Trophoblast cell (in vitro differentiated cells and primary cell): ENCODE data around the gene USB1.
A peak's percentile ranks its signal among the peaks of the same experiment; 100 is the strongest.

Experiments
- DNase-seq, 2 donors: peaks; one replicate each; pipeline ENCODE4 v3.0.0-alpha.2; 2016
- H2AFZ ChIP-seq: 2 replicates; pipeline ENCODE4 v1.6.1; 2013; ENCODE audit warnings: low read length, moderate library complexity, mild to moderate bottlenecking; ENCODE audit not compliant: insufficient read depth, poor library complexity
- H2AK5ac ChIP-seq: 2 replicates; pipeline ENCODE4 v1.6.1; 2013; ENCODE audit warnings: mild to moderate bottlenecking, low read length
- H2BK120ac ChIP-seq: 2 replicates; pipeline ENCODE4 v1.6.1; 2013; ENCODE audit warnings: low read length, mild to moderate bottlenecking, moderate library complexity; ENCODE audit not compliant: insufficient read depth, poor library complexity
- H2BK12ac ChIP-seq: 2 replicates; pipeline ENCODE4 v1.6.1; 2013; ENCODE audit warnings: mild to moderate bottlenecking, low read length, moderate library complexity
- H2BK5ac ChIP-seq: 2 replicates; pipeline ENCODE4 v1.6.1; 2013; ENCODE audit warnings: low read length, low read depth, moderate library complexity, mild to moderate bottlenecking; ENCODE audit not compliant: poor library complexity
- H3K14ac ChIP-seq: 2 replicates; pipeline ENCODE4 v1.6.1; 2013; ENCODE audit warnings: mild to moderate bottlenecking, low read length
- H3K18ac ChIP-seq: 2 replicates; pipeline ENCODE4 v1.6.1; 2013; ENCODE audit warnings: mild to moderate bottlenecking, low read length
- H3K23ac ChIP-seq: 2 replicates; pipeline ENCODE4 v1.6.1; 2013; ENCODE audit warnings: low read length
- H3K27ac ChIP-seq: 2 replicates; pipeline ENCODE4 v1.5.1; 2013; ENCODE audit warnings: low read depth, mild to moderate bottlenecking, inconsistent platforms, low read length, moderate library complexity
- H3K27me3 ChIP-seq: 2 replicates; pipeline ENCODE4 v1.6.1; 2013; ENCODE audit warnings: inconsistent platforms, mild to moderate bottlenecking, low read length, moderate library complexity; ENCODE audit not compliant: insufficient read depth
- H3K36me3 ChIP-seq, 2 experiments: 1 replicate in 1 of 2; 2 replicates in 1 of 2; pipeline ENCODE4 v1.6.1; 2013; ENCODE audit warnings: low read length in 2 of 2, mild to moderate bottlenecking in 2 of 2, moderate library complexity in 1 of 2; ENCODE audit not compliant: insufficient read depth in 2 of 2, control insufficient read depth in 1 of 2
- H3K4ac ChIP-seq: 2 replicates; pipeline ENCODE4 v1.6.1; 2013; ENCODE audit warnings: low read depth, mild to moderate bottlenecking, low read length, moderate library complexity
- H3K4me1 ChIP-seq, 2 experiments: 1 replicate in 1 of 2; 2 replicates in 1 of 2; pipeline ENCODE4 v1.6.1; 2013; ENCODE audit warnings: low read length in 2 of 2, mild to moderate bottlenecking in 2 of 2, moderate library complexity in 1 of 2; ENCODE audit not compliant: insufficient read depth in 2 of 2, control insufficient read depth in 1 of 2
- H3K4me2 ChIP-seq: 2 replicates; pipeline ENCODE4 v1.6.1; 2013; ENCODE audit warnings: inconsistent platforms, mild to moderate bottlenecking, low read length, moderate library complexity
- H3K4me3 ChIP-seq: 2 replicates; pipeline ENCODE4 v1.5.1; 2013; ENCODE audit warnings: mild to moderate bottlenecking, low read depth, low read length, inconsistent platforms
- H3K79me1 ChIP-seq: one replicate; pipeline ENCODE4 v1.6.1; 2013; ENCODE audit warnings: low read length
- H3K79me2 ChIP-seq: 2 replicates; pipeline ENCODE4 v1.6.1; 2013; ENCODE audit warnings: low read length, mild to moderate bottlenecking; ENCODE audit not compliant: control insufficient read depth, insufficient read depth, poor library complexity
- H3K9ac ChIP-seq: 2 replicates; pipeline ENCODE4 v1.6.1; 2013; ENCODE audit warnings: mild to moderate bottlenecking, low read length
- H3K9me3 ChIP-seq: 2 replicates; pipeline ENCODE4 v1.6.1; 2013; ENCODE audit warnings: low read depth, mild to moderate bottlenecking, control low read depth, inconsistent platforms, low read length; ENCODE audit not compliant: insufficient read depth
- H4K12ac ChIP-seq: 2 replicates; pipeline ENCODE4 v1.6.1; 2013; ENCODE audit warnings: low read depth, mild to moderate bottlenecking, low read length, moderate library complexity
- H4K8ac ChIP-seq: 2 replicates; pipeline ENCODE4 v1.6.1; 2013; ENCODE audit warnings: low read depth, mild to moderate bottlenecking, low read length, moderate library complexity
- H4K91ac ChIP-seq: one replicate; pipeline ENCODE4 v1.6.1; 2013; ENCODE audit warnings: low read depth, mild to moderate bottlenecking, low read length, moderate library complexity
- WGBS: extraction: QIAGEN DNeasy Blood & Tissue Kit; methylation state at CpG from one replicate; pipeline ENCODE4 v1.1.7; 2013; ENCODE audit warnings: missing lambda C conversion rate; ENCODE audit not compliant: insufficient read length, insufficient coverage; ENCODE audit errors: extremely low coverage; 5-methylcytosine and 5-hydroxymethylcytosine counted together

USB1 gene

GRCh38 chr16:57961538-57961937 lies 39.7 kb upstream of the USB1 start:
- H2BK120ac ChIP-seq, result no peak overlapping the region
- H3K79me2 ChIP-seq, result peaks cover 2% of the 10 kb centered on the region
- H3K4ac ChIP-seq, result no peak overlapping the region
- no peak overlapping the region for H2BK12ac ChIP-seq
- no peak for DNase-seq
- H3K14ac ChIP-seq, result no peak overlapping the region
- H3K27me3 ChIP-seq, result no peaks in the 10 kb centered on the region
- no peak overlapping the region for H2AK5ac ChIP-seq
- no peak overlapping the region for H3K4me3 ChIP-seq
- no peak overlapping the region for H2BK5ac ChIP-seq
- H3K9ac ChIP-seq, result no peak overlapping the region
- no peak overlapping the region for H3K4me2 ChIP-seq
- no peak overlapping the region for H3K27ac ChIP-seq
- no peak overlapping the region for H4K91ac ChIP-seq
- H3K18ac ChIP-seq, result no peak overlapping the region
- H4K12ac ChIP-seq, result no peak overlapping the region
- peaks cover 26 to 27% of the 10 kb centered on the region in 2 experiments for H3K4me1 ChIP-seq
- H2AFZ ChIP-seq, result no peak overlapping the region
- no peak overlapping the region for H3K23ac ChIP-seq
- no peak overlapping the region for H4K8ac ChIP-seq
- no CpG with 5 or more reads among the region's 2 CpGs for WGBS
- H3K9me3 ChIP-seq, result no peaks in the 10 kb centered on the region
- H3K79me1 ChIP-seq, result peaks cover 12% of the 10 kb centered on the region
- H3K36me3 ChIP-seq, result no peaks in the 10 kb centered on the region

- H3K14ac ChIP-seq, result no peak overlapping the region
- no peak for DNase-seq
- WGBS, result no CpG with 5 or more reads among the region's 5 CpGs
Observed at GRCh38 chr16:57962046-57962445, 39.2 kb upstream of the USB1 start.

GRCh38 chr16:57962756-57963155 lies 38.5 kb upstream of the USB1 start:
- Histone ChIP-seq H4K12ac (no peak overlapping the region), H3K79me2 (peaks cover 2% of the 10 kb centered on the region), H3K79me1 (peaks cover 12% of the 10 kb centered on the region), H2AFZ (no peak overlapping the region), H3K23ac (no peak overlapping the region), H3K4me3 (no peak overlapping the region), H4K8ac (no peak overlapping the region), H2BK5ac (no peak overlapping the region), H3K4me1 (peaks cover 23 to 27% of the 10 kb centered on the region in 2 experiments), H3K27me3 (no peaks in the 10 kb centered on the region), H2BK120ac (peak overlapping the region; percentile 23), H2AK5ac (no peak overlapping the region), H3K4me2 (no peak overlapping the region), H3K14ac (no peak overlapping the region), H3K4ac (no peak overlapping the region), H3K18ac (no peak overlapping the region), H3K36me3 (no peaks in the 10 kb centered on the region), H4K91ac (no peak overlapping the region), H3K9ac (no peak overlapping the region), H2BK12ac (no peak overlapping the region), H3K27ac (no peak overlapping the region), H3K9me3 (no peaks in the 10 kb centered on the region)
- no CpG with 5 or more reads among the region's 9 CpGs for WGBS
- DNase-seq, result no peak

More at GRCh38 chr16:57962046-57962445, 39.2 kb upstream of the USB1 start:
- Histone ChIP-seq H2BK12ac (no peak overlapping the region), H3K4ac (no peak overlapping the region), H2BK5ac (no peak overlapping the region), H3K27ac (no peak overlapping the region), H3K79me2 (peaks cover 2% of the 10 kb centered on the region), H3K27me3 (no peaks in the 10 kb centered on the region), H3K18ac (no peak overlapping the region), H3K9me3 (no peaks in the 10 kb centered on the region), H4K91ac (no peak overlapping the region), H3K9ac (no peak overlapping the region), H3K79me1 (peaks cover 12% of the 10 kb centered on the region), H3K4me3 (no peak overlapping the region), H4K12ac (no peak overlapping the region), H3K4me1 (peaks cover 26 to 27% of the 10 kb centered on the region in 2 experiments), H3K23ac (no peak overlapping the region), H2AFZ (no peak overlapping the region), H3K36me3 (no peaks in the 10 kb centered on the region), H2AK5ac (no peak overlapping the region), H4K8ac (no peak overlapping the region), H2BK120ac (no peak overlapping the region), H3K4me2 (no peak overlapping the region)

GRCh38 chr16:57964157-57964700 lies 37.0 kb upstream of the USB1 start:
- Histone ChIP-seq H4K8ac (no peak overlapping the region), H2BK5ac (no peak overlapping the region), H2AFZ (no peak overlapping the region), H4K91ac (no peak overlapping the region), H4K12ac (no peak overlapping the region), H3K4ac (no peak overlapping the region), H3K4me1 (peaks cover 14 to 17% of the 10 kb centered on the region in 2 experiments), H3K9ac (no peak overlapping the region), H3K27ac (no peak overlapping the region), H3K4me3 (no peak overlapping the region), H3K79me2 (no peaks in the 10 kb centered on the region), H3K4me2 (no peak overlapping the region), H2BK120ac (no peak overlapping the region), H3K36me3 (no peaks in the 10 kb centered on the region), H2BK12ac (no peak overlapping the region), H3K14ac (no peak overlapping the region), H3K9me3 (no peaks in the 10 kb centered on the region), H3K18ac (no peak overlapping the region), H3K23ac (no peak overlapping the region), H3K79me1 (peaks cover 7% of the 10 kb centered on the region), H3K27me3 (no peaks in the 10 kb centered on the region), H2AK5ac (no peak overlapping the region)
- DNase-seq, result no peak
- no CpG with 5 or more reads among the region's 10 CpGs for WGBS
